GM12875 (cell line): ENCODE data around the gene FREY1.

Experiments
- H3K4me3 ChIP-seq: one replicate; pipeline ENCODE4 v1.5.1; 2011; ENCODE audit warnings: low read depth, low read length, control low read depth
- TF ChIP-seq, protein P1 (sequence below): IDR thresholded peaks from 2 replicates; pipeline ENCODE4 v1.5.1; 2011; ENCODE audit warnings: low read depth, mild to moderate bottlenecking, control low read depth, inconsistent platforms, low read length, moderate library complexity, borderline replicate concordance; ENCODE audit not compliant: insufficient read depth

Gene FREY1

DNA sequence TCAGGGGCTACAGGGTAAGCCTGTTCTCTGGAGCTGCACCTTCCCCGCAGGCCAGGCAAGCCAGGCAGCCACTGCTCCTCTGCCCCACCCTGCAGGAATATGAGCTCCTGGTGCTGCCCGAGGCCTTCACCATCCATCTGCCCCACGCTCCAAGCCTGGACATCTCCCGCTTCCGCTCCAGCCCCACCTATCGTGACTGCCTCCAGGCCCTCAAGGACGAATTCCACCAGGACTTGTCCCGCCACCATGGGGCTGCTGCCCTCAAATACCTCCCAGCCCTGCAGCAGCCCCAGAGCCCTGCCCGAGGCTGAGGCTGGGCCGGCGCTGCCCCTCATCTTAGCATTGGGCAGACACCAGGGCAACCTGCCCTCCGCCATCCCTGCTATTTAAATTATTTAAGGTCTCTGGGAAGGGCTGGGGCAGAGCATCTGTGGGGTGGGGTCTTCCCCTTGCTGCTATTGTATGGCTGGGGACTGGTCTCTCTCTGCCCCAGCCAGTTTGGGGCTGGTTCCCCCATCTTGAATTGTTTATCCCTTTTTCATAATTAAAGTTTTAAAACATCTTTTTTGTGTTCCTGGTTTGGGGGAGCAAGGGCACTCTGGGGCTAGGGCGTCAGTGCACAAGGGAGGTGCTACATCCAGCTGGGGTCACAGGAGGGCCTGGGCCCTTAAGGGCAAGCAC is 21.6 kb upstream of the FREY1 start:
- TF ChIP-seq, protein P1, sequence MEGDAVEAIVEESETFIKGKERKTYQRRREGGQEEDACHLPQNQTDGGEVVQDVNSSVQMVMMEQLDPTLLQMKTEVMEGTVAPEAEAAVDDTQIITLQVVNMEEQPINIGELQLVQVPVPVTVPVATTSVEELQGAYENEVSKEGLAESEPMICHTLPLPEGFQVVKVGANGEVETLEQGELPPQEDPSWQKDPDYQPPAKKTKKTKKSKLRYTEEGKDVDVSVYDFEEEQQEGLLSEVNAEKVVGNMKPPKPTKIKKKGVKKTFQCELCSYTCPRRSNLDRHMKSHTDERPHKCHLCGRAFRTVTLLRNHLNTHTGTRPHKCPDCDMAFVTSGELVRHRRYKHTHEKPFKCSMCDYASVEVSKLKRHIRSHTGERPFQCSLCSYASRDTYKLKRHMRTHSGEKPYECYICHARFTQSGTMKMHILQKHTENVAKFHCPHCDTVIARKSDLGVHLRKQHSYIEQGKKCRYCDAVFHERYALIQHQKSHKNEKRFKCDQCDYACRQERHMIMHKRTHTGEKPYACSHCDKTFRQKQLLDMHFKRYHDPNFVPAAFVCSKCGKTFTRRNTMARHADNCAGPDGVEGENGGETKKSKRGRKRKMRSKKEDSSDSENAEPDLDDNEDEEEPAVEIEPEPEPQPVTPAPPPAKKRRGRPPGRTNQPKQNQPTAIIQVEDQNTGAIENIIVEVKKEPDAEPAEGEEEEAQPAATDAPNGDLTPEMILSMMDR = no peak
- H3K4me3 ChIP-seq = no peak overlapping the region

DNA sequence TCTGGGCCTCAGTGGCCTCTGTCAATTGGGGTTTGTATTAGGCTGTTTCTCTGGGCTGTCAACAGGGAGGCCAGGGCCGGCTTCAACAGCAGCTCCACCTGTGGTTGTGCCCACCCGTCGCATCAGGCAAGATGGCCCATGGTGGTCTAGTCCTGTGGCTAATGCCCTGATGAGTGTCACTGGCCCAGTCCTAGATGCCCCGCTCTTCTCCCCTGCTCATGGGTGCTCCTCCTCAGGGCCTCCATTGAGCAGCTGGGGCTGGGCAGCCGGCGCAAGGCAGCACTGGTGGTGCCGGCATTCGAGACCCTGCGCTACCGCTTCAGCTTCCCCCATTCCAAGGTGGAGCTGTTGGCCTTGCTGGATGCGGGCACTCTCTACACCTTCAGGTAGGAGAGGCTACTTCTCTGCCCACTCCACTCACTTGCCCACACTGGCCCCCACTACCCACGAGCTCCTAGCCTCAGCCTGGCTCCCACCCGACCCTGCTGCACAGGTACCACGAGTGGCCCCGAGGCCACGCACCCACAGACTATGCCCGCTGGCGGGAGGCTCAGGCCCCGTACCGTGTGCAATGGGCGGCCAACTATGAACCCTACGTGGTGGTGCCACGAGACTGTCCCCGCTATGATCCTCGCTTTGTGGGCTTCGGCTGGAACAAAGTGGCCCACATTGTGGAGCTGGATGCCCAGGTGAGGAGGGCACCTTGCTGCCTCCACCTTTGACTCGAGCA is 20.8 kb upstream of the FREY1 start:
- no peak overlapping the region for H3K4me3 ChIP-seq
- TF ChIP-seq, protein P1 = no peak

DNA sequence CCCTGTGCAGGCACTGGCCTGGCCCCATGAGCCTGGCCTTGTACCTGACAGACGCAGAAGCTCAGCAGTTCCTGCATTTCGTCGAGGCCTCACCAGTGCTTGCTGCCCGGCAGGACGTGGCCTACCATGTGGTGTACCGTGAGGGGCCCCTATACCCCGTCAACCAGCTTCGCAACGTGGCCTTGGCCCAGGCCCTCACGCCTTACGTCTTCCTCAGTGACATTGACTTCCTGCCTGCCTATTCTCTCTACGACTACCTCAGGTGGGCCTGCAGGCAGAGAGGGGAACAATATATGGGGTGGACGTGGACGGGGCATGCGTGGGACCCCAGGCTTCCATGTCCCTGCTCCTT is 20.2 kb upstream of the FREY1 start:
- TF ChIP-seq, protein P1 = no peak
- H3K4me3 ChIP-seq = no peak overlapping the region

DNA sequence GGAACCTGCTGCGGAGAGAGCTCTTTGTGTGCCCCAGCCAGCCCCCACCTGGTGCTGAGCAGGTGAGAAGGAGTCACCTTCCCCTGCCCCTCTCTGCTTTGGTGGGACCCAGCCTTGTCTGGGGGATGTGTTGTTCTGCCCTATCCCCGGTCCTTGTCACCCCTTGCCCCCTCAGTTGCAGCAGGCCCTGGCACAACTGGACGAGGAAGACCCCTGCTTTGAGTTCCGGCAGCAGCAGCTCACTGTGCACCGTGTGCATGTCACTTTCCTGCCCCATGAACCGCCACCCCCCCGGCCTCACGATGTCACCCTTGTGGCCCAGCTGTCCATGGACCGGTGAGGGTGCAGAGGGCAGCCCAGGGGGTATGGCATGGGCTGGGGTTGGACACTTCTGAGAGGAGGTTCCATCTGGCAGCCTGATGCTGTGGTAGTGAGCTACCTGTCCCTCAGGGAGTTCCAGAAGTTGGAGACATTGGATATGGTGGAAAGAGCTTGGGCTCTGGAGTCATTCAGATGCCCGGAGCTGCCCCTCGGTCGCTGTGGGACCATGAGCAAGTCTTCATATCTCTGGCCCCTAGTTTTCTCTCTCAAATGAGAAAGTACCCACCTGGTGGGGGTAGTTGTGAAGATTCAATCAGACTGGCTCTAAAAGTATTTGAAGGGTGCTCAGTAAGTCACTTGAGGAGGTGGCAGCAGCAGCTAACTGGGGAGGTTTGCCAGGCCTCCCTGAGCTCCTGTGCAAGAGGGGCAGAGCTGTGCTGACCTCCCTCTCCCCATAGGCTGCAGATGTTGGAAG is 19.7 kb upstream of the FREY1 start:
- TF ChIP-seq, protein P1 = no peak
- no peak overlapping the region for H3K4me3 ChIP-seq

DNA sequence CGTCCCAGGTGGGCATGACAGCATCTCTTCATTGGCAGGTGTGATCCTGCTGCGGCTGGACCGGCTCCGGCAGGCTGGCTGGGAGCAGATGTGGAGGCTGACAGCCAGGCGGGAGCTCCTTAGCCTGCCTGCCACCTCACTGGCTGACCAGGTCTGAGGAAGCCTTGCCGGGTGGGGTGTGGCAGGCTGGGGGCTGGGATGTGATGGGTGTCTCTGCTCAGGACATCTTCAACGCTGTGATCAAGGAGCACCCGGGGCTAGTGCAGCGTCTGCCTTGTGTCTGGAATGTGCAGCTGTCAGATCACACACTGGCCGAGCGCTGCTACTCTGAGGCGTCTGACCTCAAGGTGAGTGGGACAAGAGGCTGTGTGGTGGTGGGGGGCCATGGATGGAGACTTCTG is 18.9 kb upstream of the FREY1 start:
- H3K4me3 ChIP-seq = no peak overlapping the region
- TF ChIP-seq, protein P1 = no peak

DNA sequence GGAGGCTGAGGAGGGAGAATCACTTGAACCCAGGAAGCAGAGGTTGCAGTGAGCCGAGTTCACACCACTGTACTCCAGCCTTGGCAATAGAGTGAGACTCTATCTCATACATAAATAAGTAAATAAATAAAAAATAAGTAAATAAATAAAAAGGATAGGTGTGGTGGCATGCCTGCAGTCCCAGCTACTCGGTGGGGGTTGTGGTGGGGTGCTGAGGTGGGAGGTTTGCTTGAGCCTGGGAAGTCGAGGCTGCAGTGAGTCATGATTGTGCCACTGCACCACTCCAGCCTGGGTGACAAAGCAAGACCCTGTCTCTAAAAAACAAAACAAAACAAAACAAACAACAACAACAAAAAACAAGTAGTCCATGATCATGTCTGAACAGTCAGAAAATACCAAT is 18.5 kb upstream of the FREY1 start:
- no peak overlapping the region for H3K4me3 ChIP-seq
- TF ChIP-seq, protein P1 = no peak

DNA sequence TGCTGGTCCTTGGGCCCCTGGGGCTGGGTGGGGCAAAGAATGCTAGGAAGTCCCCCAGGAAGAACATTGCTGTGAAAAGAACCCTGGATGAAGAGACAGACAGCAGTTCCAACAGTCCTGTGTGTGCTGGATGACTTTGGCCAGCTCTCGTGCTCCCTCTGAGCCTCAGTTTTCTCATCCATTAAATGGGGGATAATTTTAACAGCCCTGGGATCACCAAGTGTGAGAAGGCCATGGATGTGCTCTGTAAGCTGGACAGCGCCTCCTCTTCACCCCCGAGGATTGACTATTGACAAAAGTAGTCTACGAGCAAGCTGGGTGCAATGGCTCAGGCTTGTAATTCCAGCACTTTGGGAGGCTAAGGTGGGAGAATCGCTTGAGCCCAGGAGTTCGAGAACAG is 17.9 kb upstream of the FREY1 start:
- TF ChIP-seq, protein P1 = no peak
- no peak overlapping the region for H3K4me3 ChIP-seq
